Kidney epithelial cell (primary cell): ENCODE results near the gene DYNLL2. TPM values are rescaled to one million over a fixed set of nuclear protein-coding genes. Genes with fewer than 3 reads are reported as not detected.

ENCODE experiments used
- DNase-seq: peaks from one replicate; pipeline ENCODE4 v3.0.0-alpha.2; 2010; ENCODE audit warnings: low read depth
- H3K27me3 ChIP-seq: 2 replicates; pipeline ENCODE4 v1.6.0; 2011; ENCODE audit warnings: low read length; ENCODE audit not compliant: control insufficient read depth, insufficient read depth
- H3K36me3 ChIP-seq: 2 replicates; pipeline ENCODE4 v1.5.1; 2011; ENCODE audit warnings: low read length; ENCODE audit not compliant: control insufficient read depth, insufficient read depth
- H3K4me3 ChIP-seq: 2 replicates; pipeline ENCODE4 v1.5.1; 2011; ENCODE audit warnings: low read depth, mild to moderate bottlenecking, control low read depth, low read length
- CTCF ChIP-seq: IDR thresholded peaks from 2 replicates; pipeline ENCODE4 v1.5.1; 2011; ENCODE audit warnings: mild to moderate bottlenecking, moderate library complexity, low read length, control low read depth, inconsistent platforms; ENCODE audit not compliant: insufficient read depth, poor library complexity, severe bottlenecking
- total RNA-seq: library from RNA; depleted of rRNA; stranded (reverse); fragments of >200 nt; gene quantifications from 2 replicates; pipeline ENCODE4 v1.2.3, GENCODE V29; 2015

Gene DYNLL2
- total RNA-seq, 1 donor from 2014 or later = 18.3 TPM

GRCh38 chr17:58052945-58053715 lies 30.1 kb upstream of the DYNLL2 start:
- H3K36me3 ChIP-seq = no peaks in the 10 kb centered on the region
- H3K27me3 ChIP-seq = no peaks in the 10 kb centered on the region
- DNase-seq = no peak
- no peak for TF ChIP-seq CTCF
- H3K4me3 ChIP-seq = no peak overlapping the region

- no peak for DNase-seq
- Histone ChIP-seq H3K4me3 (no peak overlapping the region), H3K27me3 (no peaks in the 10 kb centered on the region), H3K36me3 (no peaks in the 10 kb centered on the region)
- no peak for TF ChIP-seq CTCF
Measured at GRCh38 chr17:58054641-58055040, 28.6 kb upstream of the DYNLL2 start.

- Histone ChIP-seq H3K36me3 (no peaks in the 10 kb centered on the region), H3K27me3 (peaks cover 5% of the 10 kb centered on the region), H3K4me3 (no peak overlapping the region)
- no peak for TF ChIP-seq CTCF
- no peak for DNase-seq
Measured at GRCh38 chr17:58056476-58056875, 26.7 kb upstream of the DYNLL2 start.

- no peak for TF ChIP-seq CTCF
- no peak overlapping the region for H3K4me3 ChIP-seq
- DNase-seq = no peak
- H3K27me3 ChIP-seq = peaks cover 7% of the 10 kb centered on the region
- H3K36me3 ChIP-seq = no peaks in the 10 kb centered on the region
Measured at GRCh38 chr17:58059141-58059540, 24.1 kb upstream of the DYNLL2 start.

- Histone ChIP-seq H3K27me3 (peaks cover 7% of the 10 kb centered on the region), H3K36me3 (no peaks in the 10 kb centered on the region), H3K4me3 (no peak overlapping the region)
- no peak for DNase-seq
- no peak for TF ChIP-seq CTCF
Measured at GRCh38 chr17:58060596-58061191, 22.5 kb upstream of the DYNLL2 start.
